Activated T-helper 17 cell treated with anti-CD3 and anti-CD28 coated beads, Interleukin-2, amount 50 U/mL, for 72 hours (primary cell): ENCODE measurements around the gene ZSCAN29. TPM values are rescaled to one million over a fixed set of nuclear protein-coding genes. Genes with fewer than 3 reads are reported as not detected.

Experiments used
- ATAC-seq: fragments of 150-1000 bp; cut with Tn5 transposase; replicated peaks from 2 replicates; pipeline ENCODE4 v1.10.0; 2021; ENCODE audit warnings: mild to moderate bottlenecking, moderate library complexity
- H3K27ac Mint-ChIP-seq: one replicate; pipeline ENCODE4 v1.8.0; 2022; ENCODE audit warnings: mixed read lengths
- H3K27me3 Mint-ChIP-seq: one replicate; pipeline ENCODE4 v1.8.0; 2022; ENCODE audit warnings: mixed read lengths
- H3K36me3 Mint-ChIP-seq: one replicate; pipeline ENCODE4 v1.8.0; 2022; ENCODE audit warnings: low read depth, mild to moderate bottlenecking, mixed read lengths
- H3K4me1 Mint-ChIP-seq: one replicate; pipeline ENCODE4 v1.8.0; 2022; ENCODE audit warnings: mixed read lengths
- H3K4me3 Mint-ChIP-seq: one replicate; pipeline ENCODE4 v1.8.0; 2022; ENCODE audit warnings: mild to moderate bottlenecking, mixed read lengths
- H3K9me3 Mint-ChIP-seq: one replicate; pipeline ENCODE4 v1.8.0; 2022; ENCODE audit warnings: mixed read lengths
- total RNA-seq, 2 donors: library from RNA; stranded (reverse); gene quantifications; one replicate each; pipeline ENCODE4 v1.2.3, GENCODE V29; 2022

The ZSCAN29 gene
- total RNA-seq, 2 donors from 2014 or later: 18.6 to 20.6 TPM

DNA sequence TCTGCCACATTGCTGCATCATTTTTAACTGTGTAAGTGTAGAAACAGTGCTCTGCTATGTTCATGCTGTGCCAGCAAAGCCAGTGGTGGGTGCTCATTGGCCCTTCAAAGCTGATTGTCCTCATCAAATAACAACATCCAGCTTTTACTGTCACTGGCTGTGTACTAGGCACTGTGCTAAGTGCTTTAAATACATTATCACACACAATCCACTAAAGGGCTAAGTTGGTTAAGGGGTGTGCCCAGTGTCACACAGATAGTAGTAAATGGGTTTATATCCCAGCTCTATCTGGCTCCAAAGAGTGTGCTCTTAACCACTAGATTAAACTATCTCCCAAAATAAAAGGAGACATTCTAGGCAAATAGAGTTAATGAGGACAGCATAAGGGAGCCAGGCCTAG lies 7.8 kb upstream of the ZSCAN29 start:
- Mint-ChIP-seq H3K4me1 (peaks cover 7% of the 10 kb centered on the region), H3K36me3 (peaks cover 79% of the 10 kb centered on the region), H3K9me3 (no peaks in the 10 kb centered on the region)

DNA sequence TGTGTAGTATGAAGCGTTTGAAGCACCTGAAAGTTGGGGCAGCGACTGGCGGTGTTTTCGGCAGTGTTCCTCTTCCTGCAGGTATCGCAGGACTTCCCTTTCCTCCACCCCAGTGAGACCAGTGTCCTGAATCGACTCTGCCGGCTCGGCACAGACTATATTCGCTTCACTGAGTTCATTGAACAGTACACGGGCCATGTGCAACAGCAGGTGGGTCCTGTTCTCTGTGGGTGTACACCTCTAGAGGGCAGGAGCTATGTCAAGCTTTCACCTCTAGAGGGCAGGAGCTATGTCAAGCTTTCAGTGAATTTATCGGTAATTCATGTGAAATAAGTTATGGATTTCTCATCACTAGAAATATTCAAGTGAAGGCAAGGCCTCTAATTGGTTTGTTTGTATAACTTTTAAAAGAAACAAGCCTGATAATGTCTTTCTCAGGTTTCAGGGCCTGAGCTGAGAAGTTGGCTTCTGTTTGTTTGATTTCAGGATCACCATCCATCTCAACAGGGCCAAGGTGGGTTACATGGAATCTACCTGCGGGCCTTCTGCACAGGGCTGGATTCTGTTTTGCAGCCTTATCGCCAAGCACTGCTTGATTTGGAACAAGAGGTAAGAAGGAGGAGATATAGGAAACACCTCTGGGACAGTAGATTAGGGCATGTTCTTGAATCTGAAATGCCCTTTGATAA lies 5.3 kb upstream of the ZSCAN29 start:
- no peaks in the 10 kb centered on the region for H3K27me3 Mint-ChIP-seq
- H3K9me3 Mint-ChIP-seq: no peaks in the 10 kb centered on the region
- peaks cover 57% of the 10 kb centered on the region for H3K36me3 Mint-ChIP-seq
- H3K27ac Mint-ChIP-seq: no peak overlapping the region
- ATAC-seq: peak; percentile 37
- peaks cover 22% of the 10 kb centered on the region for H3K4me1 Mint-ChIP-seq
- H3K4me3 Mint-ChIP-seq: no peak overlapping the region

More for the DNA sequence above, 7.8 kb upstream of the ZSCAN29 start:
- no peak for ATAC-seq
- H3K27ac Mint-ChIP-seq: no peak overlapping the region
- no peak overlapping the region for H3K4me3 Mint-ChIP-seq
- no peaks in the 10 kb centered on the region for H3K27me3 Mint-ChIP-seq

DNA sequence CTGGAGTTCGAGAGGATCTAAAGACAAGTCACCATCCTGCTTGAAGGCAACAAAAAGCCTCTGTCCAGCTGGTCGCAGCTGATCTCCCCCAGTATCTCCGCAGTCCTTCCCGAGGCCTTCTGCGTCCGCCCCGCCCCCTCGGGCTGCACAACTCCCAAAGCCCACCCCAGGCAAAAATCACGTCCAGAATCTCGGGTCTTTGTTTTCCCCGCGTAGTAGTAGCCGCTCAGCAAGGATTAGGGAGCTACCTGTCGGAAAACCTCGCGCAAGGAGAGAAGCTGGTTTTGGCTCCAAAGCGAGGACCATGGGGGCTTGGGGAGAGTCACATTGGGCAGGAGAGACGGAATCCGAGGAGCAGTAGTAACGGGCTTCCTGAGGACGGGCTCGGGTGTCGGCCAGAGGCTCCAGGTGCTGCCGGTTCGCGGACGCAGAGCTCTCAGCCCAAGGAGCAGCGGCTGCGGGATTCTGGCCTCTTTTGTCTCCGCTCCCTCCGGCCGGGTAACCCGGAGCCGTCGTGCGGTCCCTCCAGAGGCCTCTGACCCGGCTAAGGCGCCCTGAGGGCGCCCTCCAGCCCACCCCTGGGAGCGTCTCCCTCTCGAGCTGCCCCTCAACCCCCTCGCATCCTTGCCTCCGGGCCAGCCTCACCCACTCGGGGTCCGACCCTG lies 401 bp downstream of the ZSCAN29 start:
- no peaks in the 10 kb centered on the region for H3K27me3 Mint-ChIP-seq
- H3K4me1 Mint-ChIP-seq: peaks cover 39% of the 10 kb centered on the region
- peak; percentile 68 for ATAC-seq
- peaks cover 11% of the 10 kb centered on the region for H3K9me3 Mint-ChIP-seq
- H3K27ac Mint-ChIP-seq: peak overlapping the region; percentile 89
- H3K36me3 Mint-ChIP-seq: peaks cover 44% of the 10 kb centered on the region
- peak overlapping the region; percentile 86 for H3K4me3 Mint-ChIP-seq

DNA sequence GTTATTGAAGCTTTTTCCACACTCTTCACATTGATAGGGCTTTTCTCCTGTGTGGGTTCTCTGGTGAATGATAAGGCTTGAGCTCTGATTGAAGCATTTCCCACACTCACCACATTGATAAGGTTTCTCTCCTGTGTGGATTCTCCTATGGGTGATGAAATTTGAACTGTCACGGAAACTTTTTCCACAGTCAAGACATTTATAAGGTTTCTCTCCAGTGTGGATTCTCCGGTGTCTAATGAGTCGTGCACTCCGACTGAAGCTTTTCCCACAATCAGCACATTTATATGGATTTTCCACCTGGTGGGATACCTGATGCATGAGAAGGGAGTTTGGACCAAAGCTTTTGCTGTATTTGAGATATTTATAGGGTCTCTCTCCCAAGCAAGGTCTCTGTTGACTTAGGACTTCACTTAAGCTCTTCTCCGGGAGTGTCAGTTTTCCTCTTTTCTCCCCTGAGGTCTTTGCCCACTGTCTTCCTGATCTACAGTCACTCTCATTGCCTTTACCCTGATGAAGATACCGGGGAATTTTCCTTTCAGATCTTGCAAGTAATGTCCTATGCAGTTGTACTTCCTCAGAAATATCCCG lies 9.4 kb downstream of the ZSCAN29 start:
- Mint-ChIP-seq H3K36me3 (peaks cover 85% of the 10 kb centered on the region), H3K9me3 (peaks cover 28% of the 10 kb centered on the region), H3K27me3 (no peaks in the 10 kb centered on the region), H3K4me1 (peaks cover 6% of the 10 kb centered on the region), H3K4me3 (no peak overlapping the region), H3K27ac (no peak overlapping the region)
- ATAC-seq: no peak

DNA sequence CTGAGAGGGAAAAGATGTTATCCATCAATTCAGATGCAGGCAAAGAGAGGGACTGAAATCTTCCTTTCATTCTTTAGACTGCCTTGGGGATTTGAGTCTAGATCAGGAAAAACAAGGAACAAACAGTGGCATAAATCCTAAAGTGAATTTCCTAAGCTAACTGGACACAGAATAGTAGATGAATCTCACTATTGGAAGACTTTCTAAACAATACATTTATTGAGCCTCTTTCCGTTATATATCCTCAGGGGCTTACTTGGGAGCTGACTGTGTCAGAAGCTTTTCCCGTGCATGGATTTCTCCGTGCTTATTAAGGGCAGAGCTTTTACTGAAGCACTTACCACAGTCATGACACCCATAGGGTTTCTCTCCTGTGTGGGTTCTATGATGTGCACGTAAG lies 10.0 kb downstream of the ZSCAN29 start:
- H3K27me3 Mint-ChIP-seq: no peaks in the 10 kb centered on the region
- H3K9me3 Mint-ChIP-seq: peaks cover 25% of the 10 kb centered on the region

DNA sequence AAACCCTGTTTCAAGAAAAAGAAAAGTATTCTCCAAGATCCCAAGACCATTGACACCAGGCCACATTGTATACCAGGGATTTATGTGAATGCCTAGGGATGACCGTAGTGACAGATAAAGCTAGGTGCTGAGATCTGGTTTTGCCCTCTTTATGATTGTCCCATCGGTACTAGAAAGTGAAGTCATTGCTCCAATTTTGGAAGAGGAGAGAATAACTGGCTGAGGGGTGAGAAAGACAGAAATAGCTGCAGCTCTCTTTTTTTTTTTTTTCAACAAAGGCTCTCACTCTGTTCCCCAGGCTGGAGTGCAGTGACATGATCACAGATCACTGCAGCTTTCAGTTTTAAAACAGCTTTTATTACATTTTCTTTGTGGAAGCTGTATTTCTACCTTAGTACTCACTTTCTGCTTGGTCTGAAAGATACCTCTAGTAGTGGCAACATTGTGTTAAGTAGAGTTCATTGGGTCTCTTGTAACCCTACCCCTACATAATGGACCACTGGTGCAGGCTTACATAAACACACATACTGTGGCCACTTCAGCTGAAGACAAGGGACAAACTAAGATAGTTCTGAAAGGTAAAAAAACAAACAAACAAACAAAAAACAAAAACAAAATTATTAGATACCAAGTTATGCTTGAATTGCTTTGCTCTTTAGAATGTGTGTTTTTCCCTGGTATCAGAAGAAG lies 18.0 kb downstream of the ZSCAN29 start:
- no peaks in the 10 kb centered on the region for H3K9me3 Mint-ChIP-seq
- H3K4me3 Mint-ChIP-seq: no peak overlapping the region
- H3K4me1 Mint-ChIP-seq: no peaks in the 10 kb centered on the region
- H3K36me3 Mint-ChIP-seq: peaks cover 16% of the 10 kb centered on the region
- no peaks in the 10 kb centered on the region for H3K27me3 Mint-ChIP-seq
- H3K27ac Mint-ChIP-seq: no peak overlapping the region
- ATAC-seq: no peak

More for the DNA sequence above, 10.0 kb downstream of the ZSCAN29 start:
- Mint-ChIP-seq H3K27ac (no peak overlapping the region), H3K4me3 (no peak overlapping the region), H3K4me1 (peaks cover 6% of the 10 kb centered on the region), H3K36me3 (peaks cover 84% of the 10 kb centered on the region)
- no peak for ATAC-seq

DNA sequence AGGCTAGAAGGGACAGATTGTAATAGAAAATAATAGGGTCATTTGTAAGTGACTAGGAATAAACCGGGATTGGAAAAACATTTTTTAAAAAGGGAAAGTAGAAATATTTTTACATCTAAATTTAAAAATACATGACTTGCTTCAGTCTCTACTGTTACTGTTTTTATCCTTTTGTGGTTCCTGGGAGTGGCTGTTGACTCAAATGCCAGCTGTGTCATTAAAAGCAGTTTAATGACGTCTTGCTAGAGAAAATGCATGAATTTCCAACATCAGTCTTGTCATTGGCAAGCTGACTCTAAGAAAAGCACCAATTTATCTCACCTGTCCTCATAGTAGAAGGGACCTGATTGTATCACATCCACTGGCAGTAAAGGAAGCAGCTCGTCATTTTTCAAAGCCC lies 23.7 kb downstream of the ZSCAN29 start:
- Mint-ChIP-seq H3K27me3 (no peaks in the 10 kb centered on the region), H3K4me3 (no peak overlapping the region), H3K9me3 (no peaks in the 10 kb centered on the region), H3K27ac (no peak overlapping the region), H3K4me1 (no peaks in the 10 kb centered on the region), H3K36me3 (peaks cover 23% of the 10 kb centered on the region)
- no peak for ATAC-seq

DNA sequence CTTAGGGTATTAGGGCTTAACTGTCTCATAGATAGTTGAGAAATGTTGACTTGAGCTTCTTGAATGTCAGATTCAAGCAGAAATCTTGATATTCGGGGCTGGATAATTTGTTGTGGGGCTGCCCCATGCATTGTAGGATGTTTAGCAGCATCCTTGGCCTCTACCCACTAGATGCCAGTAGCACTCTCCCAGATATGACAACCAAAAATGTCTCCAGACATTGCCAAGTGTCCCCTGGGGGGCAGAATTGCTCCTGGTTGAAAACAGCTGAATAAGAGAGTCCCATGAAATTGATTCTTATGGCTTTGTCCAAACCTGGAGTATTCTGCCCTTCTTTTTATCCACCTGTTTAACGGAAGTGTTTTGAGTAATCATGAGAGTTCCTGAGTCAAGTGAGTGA lies 24.5 kb downstream of the ZSCAN29 start:
- Mint-ChIP-seq H3K4me3 (no peak overlapping the region), H3K4me1 (no peaks in the 10 kb centered on the region), H3K36me3 (peaks cover 22% of the 10 kb centered on the region), H3K27ac (no peak overlapping the region), H3K27me3 (no peaks in the 10 kb centered on the region), H3K9me3 (no peaks in the 10 kb centered on the region)
- no peak for ATAC-seq

DNA sequence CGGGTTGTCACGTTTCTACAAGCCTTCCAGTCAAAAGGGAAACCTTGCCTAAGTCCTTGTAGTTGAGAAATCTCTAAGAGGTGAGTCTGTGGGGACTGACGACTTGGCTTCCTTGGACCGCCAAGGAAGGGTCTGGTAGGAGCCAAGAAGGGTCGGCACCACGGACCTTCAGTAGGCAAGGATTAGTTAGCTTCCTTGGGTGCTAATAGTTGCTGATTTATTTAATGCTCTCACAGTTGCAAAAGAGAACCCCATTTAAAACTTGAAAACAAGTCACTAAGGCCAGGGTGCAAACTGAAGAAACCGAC lies 40.1 kb downstream of the ZSCAN29 start:
- Mint-ChIP-seq H3K4me1 (peaks cover 11% of the 10 kb centered on the region), H3K36me3 (peaks cover 49% of the 10 kb centered on the region), H3K27ac (peak overlapping the region; percentile 89), H3K9me3 (no peaks in the 10 kb centered on the region), H3K27me3 (no peaks in the 10 kb centered on the region), H3K4me3 (peak overlapping the region; percentile 92)
- peak; percentile 20 for ATAC-seq

DNA sequence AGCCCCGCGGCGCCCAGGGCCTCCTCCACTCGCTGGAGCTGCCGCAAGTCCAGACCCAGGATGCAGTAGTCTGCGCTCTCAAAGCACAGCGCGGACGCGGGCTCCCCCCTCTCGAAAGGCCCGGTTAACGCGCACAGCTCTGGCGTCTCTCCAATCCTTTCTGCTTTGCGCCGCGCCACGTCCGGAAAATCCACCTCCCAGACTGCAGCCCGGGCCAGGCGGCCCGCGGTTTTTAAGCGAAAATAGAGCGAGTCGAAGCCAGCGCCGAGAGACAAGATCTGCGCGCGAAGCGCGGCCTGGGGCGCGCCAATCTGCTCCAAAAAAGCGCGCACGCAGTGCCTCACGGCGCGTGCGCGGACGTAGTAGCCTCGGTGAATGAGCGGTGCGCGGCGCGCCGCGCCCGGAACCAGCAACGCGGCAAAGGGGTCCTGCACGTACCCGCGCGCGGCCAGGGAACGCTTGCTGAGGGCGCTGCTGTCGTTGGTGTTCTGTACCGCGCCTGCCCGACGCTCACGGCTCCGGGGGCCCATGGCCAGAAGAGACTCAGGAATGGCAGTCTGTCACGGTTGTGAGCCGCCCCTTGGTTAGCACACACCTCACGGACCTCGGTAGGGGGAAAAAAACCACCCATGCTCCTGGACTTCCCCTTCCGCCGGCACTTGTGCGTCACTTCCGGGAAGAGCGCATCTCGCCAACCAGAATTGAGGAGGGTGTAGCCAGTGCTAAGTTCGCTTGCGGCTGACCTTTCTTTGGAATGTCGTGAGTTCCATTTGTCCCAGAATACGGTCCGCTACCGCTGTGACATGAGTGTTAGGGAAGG lies 40.7 kb downstream of the ZSCAN29 start, which contains the start of gene LCMT2:
Gene LCMT2, minus strand, starts transcription at position 614 of the 820 bp plus-strand sequence. Its CDS starts 84 bp downstream, at position 530.
- Mint-ChIP-seq H3K27ac (peak within 1 kb of the TSS; percentile 89), H3K4me3 (peak within 1 kb of the TSS; percentile 92), H3K27me3 (no peaks in the 10 kb centered on the region), H3K9me3 (no peaks in the 10 kb centered on the region), H3K36me3 (peaks cover 44% of the 10 kb centered on the region), H3K4me1 (peaks cover 14% of the 10 kb centered on the region)
- peak; percentile 94 for ATAC-seq

DNA sequence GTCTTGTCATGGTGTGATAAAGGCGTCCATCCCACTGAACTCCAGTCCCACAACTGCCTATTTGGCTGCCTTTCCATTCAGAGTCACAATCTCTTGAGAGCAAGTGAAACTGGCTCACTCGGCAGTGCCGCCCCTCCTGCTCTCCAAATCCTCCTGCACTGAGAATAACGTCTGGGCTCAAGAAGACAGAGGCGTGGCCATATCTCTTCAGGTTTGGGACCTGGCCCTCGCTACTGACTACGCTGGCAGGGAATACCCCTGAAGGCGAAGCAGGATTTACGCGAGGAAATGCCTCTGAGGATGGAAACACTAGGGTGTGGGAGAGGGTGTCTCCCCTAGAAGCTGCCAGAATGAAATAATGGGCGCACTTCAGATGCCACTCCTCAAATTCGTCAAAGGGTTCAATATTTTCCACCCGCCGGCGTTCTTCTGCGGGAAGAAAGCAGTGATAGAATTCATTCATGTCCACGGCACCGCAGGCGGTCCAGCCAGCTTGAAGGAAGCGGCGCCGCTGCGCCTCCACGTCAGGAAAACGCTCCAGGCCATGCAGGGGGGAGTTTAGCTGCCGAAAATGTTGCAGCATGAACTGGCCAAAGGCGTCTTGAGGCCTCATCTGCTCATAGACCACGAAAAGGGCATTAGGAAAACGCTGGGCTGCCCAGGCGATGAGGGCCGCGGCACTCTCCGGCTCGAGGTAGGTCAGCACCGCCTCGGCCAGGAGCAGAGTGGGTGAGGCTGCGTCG lies 41.5 kb downstream of the ZSCAN29 start:
- Mint-ChIP-seq H3K27me3 (no peaks in the 10 kb centered on the region), H3K27ac (peak overlapping the region; percentile 89), H3K4me1 (peaks cover 14% of the 10 kb centered on the region), H3K4me3 (peak overlapping the region; percentile 92), H3K9me3 (no peaks in the 10 kb centered on the region), H3K36me3 (peaks cover 37% of the 10 kb centered on the region)
- no peak for ATAC-seq

DNA sequence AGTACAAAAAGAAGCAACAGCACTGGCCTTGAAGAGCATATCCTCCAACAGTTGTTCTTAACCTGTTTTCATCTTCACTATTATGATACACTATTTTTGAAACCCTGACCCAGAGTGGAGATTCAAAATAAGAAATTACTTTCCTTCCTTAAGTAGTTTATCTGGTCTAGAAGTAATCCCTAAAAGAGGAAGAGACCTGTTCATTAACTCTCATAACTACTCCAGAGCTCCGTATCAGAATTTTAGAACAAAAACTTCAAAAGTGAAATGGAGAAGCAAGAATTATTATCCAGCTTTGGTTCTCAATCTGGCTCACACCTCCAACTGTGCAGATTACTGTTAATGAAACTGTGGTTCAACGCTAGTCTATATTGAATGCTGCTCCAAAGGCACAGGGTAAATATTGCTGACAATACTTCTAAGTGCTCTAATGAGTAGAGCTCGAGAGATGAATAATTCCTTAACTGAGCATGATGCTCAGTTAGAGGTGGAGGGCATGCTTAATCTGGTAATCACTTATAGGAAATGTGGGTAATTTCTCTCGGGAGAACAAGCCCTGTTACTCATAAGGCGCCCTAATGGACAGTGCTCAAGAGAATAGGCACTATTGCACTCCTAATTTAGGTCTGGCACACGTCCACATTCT lies 45.7 kb downstream of the ZSCAN29 start:
- no peaks in the 10 kb centered on the region for H3K27me3 Mint-ChIP-seq
- H3K9me3 Mint-ChIP-seq: no peaks in the 10 kb centered on the region
- no peak overlapping the region for H3K4me3 Mint-ChIP-seq
- H3K27ac Mint-ChIP-seq: no peak overlapping the region
- peaks cover 3% of the 10 kb centered on the region for H3K4me1 Mint-ChIP-seq
- ATAC-seq: no peak
- H3K36me3 Mint-ChIP-seq: peaks cover 28% of the 10 kb centered on the region
